H1 (cell line): Measurements from ENCODE around the gene TMCC3. TPM values are rescaled to one million over a fixed set of nuclear protein-coding genes. Genes with fewer than 3 reads are reported as not detected.

Experiments used
- CTCF ChIA-PET: fragments of 300-600 bp; sonication (Branson Sonifier 250); formaldehyde crosslinking; loops from one replicate; lab custom pipeline; 2021; ENCODE audit not compliant: partially characterized antibody; lab: Charles Lee
- POLR2A ChIA-PET: fragments of 300-600 bp; sonication (Branson Sonifier 250); formaldehyde crosslinking; loops from one replicate; lab custom pipeline; 2021; ENCODE audit warnings: inconsistent platforms; ENCODE audit not compliant: partially characterized antibody; lab: Charles Lee
- DNase-seq, 2 experiments: peaks; one replicate each; pipeline versions ENCODE4 v3.0.0 to v3.0.0-alpha.2; 2010 to 2022; ENCODE audit warnings: low spot score in 2 of 2, low read depth in 1 of 2, mixed read lengths in 1 of 2
- FAIRE-seq: peaks from 2 replicates; lab custom pipeline; 2011; peaks lifted over from hg19 to GRCh38; lab: Jason Lieb, UNC
- H2AFZ ChIP-seq: 2 replicates; pipeline ENCODE4 v1.8.1; 2012; ENCODE audit warnings: low read length, inconsistent platforms
- H2AK5ac ChIP-seq: 2 replicates; pipeline ENCODE4 v1.6.1; 2013; ENCODE audit warnings: low read depth, low read length
- H2BK120ac ChIP-seq: replicated peaks from 2 replicates; pipeline ENCODE3; 2013; ENCODE audit warnings: low read depth, low read length, inconsistent platforms
- H2BK12ac ChIP-seq: 2 replicates; pipeline ENCODE4 v1.6.1; 2013; ENCODE audit warnings: low read depth, low read length
- H2BK15ac ChIP-seq: 2 replicates; pipeline ENCODE4 v1.6.1; 2013; ENCODE audit warnings: low read length
- H2BK20ac ChIP-seq: 2 replicates; pipeline ENCODE4 v1.6.1; 2013; ENCODE audit warnings: low read length
- H2BK5ac ChIP-seq: 2 replicates; pipeline ENCODE4 v1.6.1; 2013; ENCODE audit warnings: low read depth, low read length
- H3K14ac ChIP-seq: 2 replicates; pipeline ENCODE4 v1.6.1; 2013; ENCODE audit warnings: inconsistent platforms; ENCODE audit not compliant: insufficient read length
- H3K18ac ChIP-seq: 2 replicates; pipeline ENCODE4 v1.6.1; 2013; ENCODE audit warnings: low read length; ENCODE audit errors: extremely low read depth
- H3K23ac ChIP-seq: 2 replicates; pipeline ENCODE4 v1.6.1; 2013; ENCODE audit warnings: inconsistent platforms; ENCODE audit not compliant: insufficient read length
- H3K23me2 ChIP-seq: 2 replicates; pipeline ENCODE4 v1.6.1; 2013; ENCODE audit warnings: low read depth, low read length
- H3K27ac ChIP-seq: 2 replicates; pipeline ENCODE4 v1.6.1; 2011; ENCODE audit warnings: low read depth, low read length, inconsistent platforms
- H3K27me3 ChIP-seq, 4 experiments: replicated peaks in 1 of 4; 1 replicate in 1 of 4; 2 replicates in 3 of 4; pipeline versions ENCODE4 v1.6.1 to v1.8.1; 2011 to 2013; ENCODE audit warnings: low read length in 3 of 4, mild to moderate bottlenecking in 3 of 4, inconsistent platforms in 2 of 4, mixed read lengths in 2 of 4, moderate library complexity in 1 of 4; ENCODE audit not compliant: control insufficient read depth in 3 of 4, insufficient read depth in 3 of 4; ENCODE audit errors: extremely low read depth in 1 of 4
- H3K36me3 ChIP-seq, 4 experiments: 2 replicates each; pipeline versions ENCODE4 v1.6.1 to v1.8.1; 2011 to 2013; ENCODE audit warnings: mild to moderate bottlenecking in 4 of 4, low read length in 3 of 4, moderate library complexity in 2 of 4, control low read depth in 1 of 4, inconsistent platforms in 1 of 4; ENCODE audit not compliant: insufficient read depth in 4 of 4, control insufficient read depth in 2 of 4
- H3K4ac ChIP-seq: replicated peaks from 2 replicates; pipeline ENCODE3; 2013; ENCODE audit warnings: low read length, low read depth, mixed read lengths, inconsistent platforms; ENCODE audit not compliant: insufficient read length
- H3K4me1 ChIP-seq, 4 experiments: replicated peaks in 1 of 4; 1 replicate in 1 of 4; 2 replicates in 3 of 4; pipeline versions ENCODE4 v1.6.1 to v1.8.1; 2011 to 2013; ENCODE audit warnings: low read length in 3 of 4, inconsistent platforms in 2 of 4, mixed read lengths in 1 of 4; ENCODE audit not compliant: insufficient read depth in 4 of 4, control insufficient read depth in 3 of 4
- H3K4me2 ChIP-seq, 2 experiments: 2 replicates each; pipeline versions ENCODE4 v1.6.1 to v1.8.1; 2011 to 2013; ENCODE audit warnings: low read depth in 2 of 2, low read length in 2 of 2, control low read depth in 1 of 2, inconsistent platforms in 1 of 2, mild to moderate bottlenecking in 1 of 2; ENCODE audit not compliant: insufficient read depth in 1 of 2
- H3K4me3 ChIP-seq, 4 experiments: fragments of 200-600, 300-600 bp in 1 of 4; sonication (generic), shearing (Covaris generic), sonication (Bioruptor Twin) in 1 of 4; 2 replicates each; pipeline versions ENCODE4 v1.5.1 to v1.8.1; 2011 to 2016; ENCODE audit warnings: low read length in 4 of 4, low read depth in 3 of 4, control low read depth in 2 of 4, inconsistent platforms in 2 of 4, mild to moderate bottlenecking in 2 of 4, mixed read lengths in 1 of 4, moderate library complexity in 1 of 4; ENCODE audit not compliant: insufficient read depth in 2 of 4; ENCODE audit errors: extremely low read depth in 1 of 4
- H3K56ac ChIP-seq: replicated peaks from 2 replicates; pipeline ENCODE3; 2013; ENCODE audit warnings: low read depth, mild to moderate bottlenecking, mixed read lengths, low read length, inconsistent platforms; ENCODE audit not compliant: insufficient read length
- H3K79me1 ChIP-seq: 2 replicates; pipeline ENCODE4 v1.6.1; 2013; ENCODE audit warnings: low read depth, low read length, control low read depth
- H3K79me2 ChIP-seq, 2 experiments: 2 replicates each; pipeline versions ENCODE4 v1.6.1 to v1.8.1; 2012 to 2013; ENCODE audit warnings: low read length in 2 of 2, mild to moderate bottlenecking in 2 of 2, inconsistent platforms in 1 of 2; ENCODE audit not compliant: insufficient read depth in 2 of 2, control insufficient read depth in 1 of 2
- H3K9ac ChIP-seq, 4 experiments: replicated peaks in 1 of 4; 1 replicate in 1 of 4; 2 replicates in 3 of 4; pipeline versions ENCODE4 v1.6.1 to v1.8.1; 2011 to 2013; ENCODE audit warnings: low read depth in 3 of 4, low read length in 3 of 4, control low read depth in 2 of 4, mild to moderate bottlenecking in 2 of 4, moderate library complexity in 2 of 4, inconsistent platforms in 1 of 4; ENCODE audit errors: extremely low read depth in 1 of 4
- H3K9me3 ChIP-seq, 2 experiments: 2 replicates each; pipeline versions ENCODE4 v1.6.1 to v1.8.1; 2012 to 2013; ENCODE audit warnings: mild to moderate bottlenecking in 2 of 2, moderate library complexity in 2 of 2, control low read depth in 1 of 2, inconsistent platforms in 1 of 2, low read depth in 1 of 2, low read length in 1 of 2, mixed read lengths in 1 of 2; ENCODE audit not compliant: insufficient read depth in 2 of 2
- H4K20me1 ChIP-seq, 2 experiments: replicated peaks in 1 of 2; 2 replicates each; pipeline versions ENCODE3 to v1.8.1; 2011 to 2013; ENCODE audit warnings: inconsistent platforms in 2 of 2, low read length in 2 of 2, mild to moderate bottlenecking in 1 of 2; ENCODE audit not compliant: insufficient read depth in 2 of 2, control insufficient read depth in 1 of 2
- H4K5ac ChIP-seq: 2 replicates; pipeline ENCODE4 v1.6.1; 2013; ENCODE audit warnings: low read length, low read depth, mixed read lengths, inconsistent platforms; ENCODE audit not compliant: insufficient read length
- H4K8ac ChIP-seq: 2 replicates; pipeline ENCODE4 v1.8.0; 2013; ENCODE audit warnings: mild to moderate bottlenecking, moderate library complexity, low read length, inconsistent platforms; ENCODE audit not compliant: insufficient read depth; ENCODE audit errors: extremely low read depth
- H4K91ac ChIP-seq: replicated peaks from 2 replicates; pipeline ENCODE3; 2013; ENCODE audit warnings: low read length, mixed read lengths, inconsistent platforms; ENCODE audit not compliant: insufficient read length
- CBX5 ChIP-seq: fragments of 300-800, 300-1000 bp; sonication (generic); IDR thresholded peaks from 2 replicates; pipeline ENCODE4 v1.7.1; 2016; ENCODE audit warnings: antibody characterized with exemption, low read length, low read depth
- EZH2 ChIP-seq: fragments of 200-600 bp; sonication (generic); IDR thresholded peaks from 2 replicates; pipeline ENCODE4 v1.7.1; 2012; ENCODE audit warnings: low read depth, mild to moderate bottlenecking, moderate library complexity, low read length, inconsistent platforms; ENCODE audit not compliant: severe bottlenecking
- KDM5A ChIP-seq: fragments of 200-600 bp; IDR thresholded peaks from 2 replicates; pipeline ENCODE4 v1.7.1; 2012; ENCODE audit warnings: mild to moderate bottlenecking, low read length, inconsistent platforms, mixed read lengths
- POLR2A ChIP-seq, 2 experiments: IDR thresholded peaks; 1 replicate in 1 of 2; 2 replicates in 1 of 2; pipeline ENCODE4 v1.6.1; 2011; ENCODE audit warnings: low read depth in 2 of 2, low read length in 2 of 2, mild to moderate bottlenecking in 2 of 2; ENCODE audit errors: control extremely low read depth in 1 of 2
- RNF2 ChIP-seq: fragments of 200-900, 300-1000 bp; sonication (generic); IDR thresholded peaks from 2 replicates; pipeline ENCODE4 v1.7.1; 2016; ENCODE audit warnings: borderline replicate concordance, low read depth, mild to moderate bottlenecking, antibody characterized with exemption, low read length; ENCODE audit not compliant: poor library complexity, severe bottlenecking; ENCODE audit errors: missing control alignments
- SAP30 ChIP-seq: fragments of 300-600 bp; sonication (generic); IDR thresholded peaks from 2 replicates; pipeline ENCODE4 v1.7.1; 2012; ENCODE audit warnings: low read length, moderate library complexity, mild to moderate bottlenecking, inconsistent platforms; ENCODE audit not compliant: insufficient read depth, insufficient replicate concordance
- SP4 ChIP-seq: IDR thresholded peaks from 2 replicates; pipeline ENCODE4 v1.6.1; 2012; ENCODE audit warnings: low read length, inconsistent platforms
- TBP ChIP-seq: IDR thresholded peaks from 2 replicates; pipeline ENCODE4 v1.6.1; 2011; ENCODE audit warnings: low read depth, low read length, improper control_type of control experiment
- WGBS, 2 experiments: shearing (Covaris generic) in 1 of 2; methylation state at CpG; one replicate each; pipeline versions ENCODE4 v1.1.6 to v1.1.7; 2013 to 2015; ENCODE audit warnings: low lambda C conversion rate in 2 of 2, mixed read lengths in 2 of 2, inconsistent platforms in 1 of 2, low coverage in 1 of 2, missing lambda C conversion rate in 1 of 2; ENCODE audit not compliant: insufficient replicate concordance in 2 of 2, insufficient coverage in 1 of 2, insufficient read length in 1 of 2; ENCODE audit errors: extremely low coverage in 1 of 2, missing lambda C conversion rate in 1 of 2; 5-methylcytosine and 5-hydroxymethylcytosine counted together
- polyA plus RNA-seq, 7 experiments: library from polyadenylated mRNA; depleted of rRNA in 3 of 7; stranded (reverse) in 5 of 7; unstranded in 2 of 7; fragments of >200 nt in 5 of 7; fragments of 200-250 nt in 2 of 7; gene quantifications; 1 replicate in 5 of 7; 2 replicates in 1 of 7; 4 replicates in 1 of 7; pipeline versions ENCODE4 v1.2.1 to v1.2.3, GENCODE V29; 2011 to 2013; ENCODE audit warnings: missing spikeins in 2 of 7, mixed read lengths in 2 of 7
- total RNA-seq: library from RNA; stranded (reverse); fragmentation: NEBNext Ultra II Directional; extraction: Animal tissue kit (Norgen Biotek cat#: 25700); gene quantifications from 2 replicates; pipeline ENCODE4 v1.2.1, GENCODE V29; 2021
- TF ChIP-seq, protein P1 (sequence below): IDR thresholded peaks from 2 replicates; pipeline ENCODE4 v1.6.1; 2011; ENCODE audit warnings: low read length, improper control_type of control experiment

Gene TMCC3
- total and polyA plus RNA-seq, 2 of the 8 experiments (the other 6 are each of a cell fraction or from before 2014, with no cell fraction given): 1.7 to 4.1 TPM

DNA sequence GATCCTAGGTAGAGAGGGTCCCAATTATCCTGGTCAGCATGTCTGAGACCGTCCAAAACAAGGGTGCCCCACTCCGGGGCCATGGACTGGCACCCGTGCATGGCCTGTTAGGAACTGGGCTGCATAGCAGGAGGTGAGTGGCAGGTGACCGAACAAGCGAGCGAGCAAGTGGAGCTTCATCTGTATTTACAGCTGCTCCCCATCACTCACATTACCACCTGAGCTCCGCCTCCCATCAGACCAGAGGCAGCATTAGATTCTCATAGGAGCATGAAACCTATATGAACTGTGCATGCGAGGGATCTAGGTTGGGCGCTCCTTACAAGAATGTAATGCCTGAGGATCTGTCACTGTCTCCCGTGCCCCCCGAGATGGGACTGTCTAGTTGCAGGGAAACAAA is 44.4 kb upstream of the TMCC3 start:
- Histone ChIP-seq H3K36me3 (no peaks in the 10 kb centered on the region), H4K20me1 (no peaks in the 10 kb centered on the region), H2AK5ac (no peak overlapping the region), H4K91ac (no peak overlapping the region), H2BK5ac (no peak overlapping the region), H3K27ac (no peak overlapping the region), H3K14ac (no peak overlapping the region), H3K27me3 (peaks cover 0 to 1% (median 0%) of the 10 kb centered on the region in 4 experiments; a peak in 1 of 7 replicates), H3K4me3 (no peak overlapping the region), H2BK12ac (no peak overlapping the region), H2BK20ac (no peak overlapping the region), H3K79me2 (no peaks in the 10 kb centered on the region), H3K79me1 (no peaks in the 10 kb centered on the region), H4K5ac (no peak overlapping the region), H3K9me3 (no peaks in the 10 kb centered on the region), H2AFZ (no peak overlapping the region), H3K23me2 (no peaks in the 10 kb centered on the region), H3K23ac (no peak overlapping the region), H3K4me1 (no peaks in the 10 kb centered on the region; a peak in 2 of 7 replicates), H2BK120ac (no peak overlapping the region), H3K9ac (no peak overlapping the region), H2BK15ac (no peak overlapping the region), H3K4me2 (no peak overlapping the region), H3K18ac (no peak overlapping the region), H3K4ac (no peak overlapping the region), H3K56ac (no peak overlapping the region), H4K8ac (no peak overlapping the region)
- ChIA-PET CTCF (no interaction called here), POLR2A (no interaction called here)
- TF ChIP-seq KDM5A (no peak), CBX5 (no peak), TBP (no peak), POLR2A (IDR thresholded peaks at IDR 0.05; ENCODE audit: control extremely low read depth in 1 of 2, low read depth in 2 of 2, low read length in 2 of 2) (no peak), SP4 (no peak), RNF2 (no peak), SAP30 (no peak), EZH2 (no peak)
- TF ChIP-seq, protein P1, sequence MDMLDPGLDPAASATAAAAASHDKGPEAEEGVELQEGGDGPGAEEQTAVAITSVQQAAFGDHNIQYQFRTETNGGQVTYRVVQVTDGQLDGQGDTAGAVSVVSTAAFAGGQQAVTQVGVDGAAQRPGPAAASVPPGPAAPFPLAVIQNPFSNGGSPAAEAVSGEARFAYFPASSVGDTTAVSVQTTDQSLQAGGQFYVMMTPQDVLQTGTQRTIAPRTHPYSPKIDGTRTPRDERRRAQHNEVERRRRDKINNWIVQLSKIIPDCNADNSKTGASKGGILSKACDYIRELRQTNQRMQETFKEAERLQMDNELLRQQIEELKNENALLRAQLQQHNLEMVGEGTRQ: no peak
- no peak for FAIRE-seq
- no peak for DNase-seq
- 97% methylated on average over 11 of the region's 11 CpGs; no CpG with 5 or more reads in 1 of the 2 experiments for WGBS, 2 experiments
